ENCODE data around the gene TMEM18. TPM values are rescaled to one million over a fixed set of nuclear protein-coding genes. Genes with fewer than 3 reads are reported as not detected.

Gene TMEM18
- total RNA-seq (2021; ENCODE audit: unreplicated experiment): 33.5 TPM
- polyA plus RNA-seq (2012): 25.9 and 32.3 TPM in 2 replicates
- percentile 80 among the genes with signal in this experiment for Bru-seq, nascent RNA
- percentile 83 among the genes with signal in this experiment for BruChase-seq, experiment 1, labeled RNA remaining after a 6-hour chase
- BruChase-seq, experiment 2, labeled RNA remaining after a 2-hour chase: percentile 86 among the genes with signal in this experiment
- long read RNA-seq, transcript TMEM18-201 (5 exons, 2,762 nt): major isoform, 19 of 41 reads
- long read RNA-seq, partial matches to known transcripts: 2 of 41 reads
- long read RNA-seq, other reads (novel, unspliced or antisense): 17 of 41 reads

- TSS peak; percentile 92 for BruUV-seq (replicated peaks)
- DNase-seq (ENCODE audit: low read depth, low spot score): peak; percentile 99
- ChIA-PET CTCF (interaction anchor here (1.0 kb wide), 1 partner anchor 10 kb away, joined by 3 read pairs; no protein-coding TSS in a partner anchor), RAD21 (ENCODE audit: low non-redundant PET in 1 of 2, low total read pairs in 2 of 2, uncharacterized antibody in 2 of 2, unreplicated experiment in 2 of 2) (no interaction called here), POLR2A (interaction anchor here (0.8 to 1.0 kb wide), 2 partner anchors 14 to 63 kb away, joined by 4 to 5 read pairs; no protein-coding TSS in a partner anchor)
- peak; percentile 65 for ATAC-seq
- Histone ChIP-seq H3K4me3 (replicated peaks in 1 of 2; ENCODE audit: low read depth in 1 of 2, low read length in 2 of 2) (peak within 1 kb of the TSS; percentile 84 to 86), H3K9me3 (ENCODE audit: control insufficient read depth in 1 of 2, insufficient read depth in 1 of 2, low read depth in 1 of 2, low read length in 2 of 2) (no peaks in the 10 kb centered on the region), H4K20me1 (ENCODE audit: insufficient read depth) (no peaks in the 10 kb centered on the region), H3K9ac (ENCODE audit: low read length) (peak within 1 kb of the TSS; percentile 95), H2AFZ (ENCODE audit: low read depth, low read length, poor library complexity, severe bottlenecking) (no peak within 1 kb of the TSS), H3K27me3 (ENCODE audit: insufficient read depth, low read length) (no peaks in the 10 kb centered on the region), H3K36me3 (ENCODE audit: control insufficient read depth in 1 of 2, insufficient read depth in 2 of 2, low read length in 2 of 2) (peaks cover 12 to 18% of the 10 kb centered on the region in 2 experiments), H3K79me2 (ENCODE audit: insufficient read depth, low read length) (peaks cover 45% of the 10 kb centered on the region), H3K4me1 (ENCODE audit: control insufficient read depth in 1 of 2, insufficient read depth in 2 of 2, low read length in 2 of 2) (peaks cover 5 to 16% of the 10 kb centered on the region in 2 experiments; a peak in 3 of 4 replicates), H3K27ac (ENCODE audit: low read depth, low read length) (peak within 1 kb of the TSS; percentile 96), H3K9me2 (ENCODE audit: insufficient read depth) (no peaks in the 10 kb centered on the region), H3K4me2 (ENCODE audit: low read length) (peak within 1 kb of the TSS; percentile 92)
- intact Hi-C loops (cut with micrococcal nuclease): loop anchor here (2.0 kb wide), 2 partner anchors 63 to 413 kb away; partner anchors contain the start of genes ACP1 and SH3YL1
- no peak for TF ChIP-seq EZH2 (IDR thresholded peaks at IDR 0.05)
- peak; percentile 64; the same call in 1 of the 2 replicates for TF ChIP-seq CBX3 (IDR thresholded peaks at IDR 0.05; ENCODE audit: low read depth)
- TF ChIP-seq CEBPB (IDR thresholded peaks at IDR 0.05; ENCODE audit: low read depth): no peak
- TF ChIP-seq, protein P1, sequence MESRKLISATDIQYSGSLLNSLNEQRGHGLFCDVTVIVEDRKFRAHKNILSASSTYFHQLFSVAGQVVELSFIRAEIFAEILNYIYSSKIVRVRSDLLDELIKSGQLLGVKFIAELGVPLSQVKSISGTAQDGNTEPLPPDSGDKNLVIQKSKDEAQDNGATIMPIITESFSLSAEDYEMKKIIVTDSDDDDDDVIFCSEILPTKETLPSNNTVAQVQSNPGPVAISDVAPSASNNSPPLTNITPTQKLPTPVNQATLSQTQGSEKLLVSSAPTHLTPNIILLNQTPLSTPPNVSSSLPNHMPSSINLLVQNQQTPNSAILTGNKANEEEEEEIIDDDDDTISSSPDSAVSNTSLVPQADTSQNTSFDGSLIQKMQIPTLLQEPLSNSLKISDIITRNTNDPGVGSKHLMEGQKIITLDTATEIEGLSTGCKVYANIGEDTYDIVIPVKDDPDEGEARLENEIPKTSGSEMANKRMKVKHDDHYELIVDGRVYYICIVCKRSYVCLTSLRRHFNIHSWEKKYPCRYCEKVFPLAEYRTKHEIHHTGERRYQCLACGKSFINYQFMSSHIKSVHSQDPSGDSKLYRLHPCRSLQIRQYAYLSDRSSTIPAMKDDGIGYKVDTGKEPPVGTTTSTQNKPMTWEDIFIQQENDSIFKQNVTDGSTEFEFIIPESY (IDR thresholded peaks at IDR 0.05; ENCODE audit: extremely low read depth, insufficient replicate concordance, low read length): peak; percentile 100
- TF ChIP-seq TCF7L2 (IDR thresholded peaks at IDR 0.05; ENCODE audit: borderline replicate concordance, extremely low read depth, insufficient read depth, insufficient read length): no peak
- TF ChIP-seq ELF1 (IDR thresholded peaks at IDR 0.05; ENCODE audit: borderline replicate concordance, low read depth): no peak
- TF ChIP-seq, protein P2, sequence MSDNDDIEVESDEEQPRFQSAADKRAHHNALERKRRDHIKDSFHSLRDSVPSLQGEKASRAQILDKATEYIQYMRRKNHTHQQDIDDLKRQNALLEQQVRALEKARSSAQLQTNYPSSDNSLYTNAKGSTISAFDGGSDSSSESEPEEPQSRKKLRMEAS (IDR thresholded peaks at IDR 0.05): peak; percentile 78
- peak; percentile 95 for TF ChIP-seq SIN3A (IDR thresholded peaks at IDR 0.05; ENCODE audit: low read depth)
- TF ChIP-seq SP1 (IDR thresholded peaks at IDR 0.05; ENCODE audit: low read depth): peak; percentile 44
- TF ChIP-seq REST (IDR thresholded peaks at IDR 0.05; ENCODE audit: low read depth): no peak
- TF ChIP-seq JUND (IDR thresholded peaks at IDR 0.05): no peak
- peak; percentile 65 for TF ChIP-seq YY1 (IDR thresholded peaks at IDR 0.05; ENCODE audit: extremely low read depth, insufficient replicate concordance, low read depth, low read length)
- peak; percentile 95 for TF ChIP-seq POLR2A (IDR thresholded peaks at IDR 0.05; ENCODE audit: borderline replicate concordance, extremely low read depth, insufficient read depth, insufficient read length)
- TF ChIP-seq SRF (IDR thresholded peaks at IDR 0.05; ENCODE audit: low read depth): no peak; the same call in 1 of the 2 replicates
- TF ChIP-seq, protein P3, sequence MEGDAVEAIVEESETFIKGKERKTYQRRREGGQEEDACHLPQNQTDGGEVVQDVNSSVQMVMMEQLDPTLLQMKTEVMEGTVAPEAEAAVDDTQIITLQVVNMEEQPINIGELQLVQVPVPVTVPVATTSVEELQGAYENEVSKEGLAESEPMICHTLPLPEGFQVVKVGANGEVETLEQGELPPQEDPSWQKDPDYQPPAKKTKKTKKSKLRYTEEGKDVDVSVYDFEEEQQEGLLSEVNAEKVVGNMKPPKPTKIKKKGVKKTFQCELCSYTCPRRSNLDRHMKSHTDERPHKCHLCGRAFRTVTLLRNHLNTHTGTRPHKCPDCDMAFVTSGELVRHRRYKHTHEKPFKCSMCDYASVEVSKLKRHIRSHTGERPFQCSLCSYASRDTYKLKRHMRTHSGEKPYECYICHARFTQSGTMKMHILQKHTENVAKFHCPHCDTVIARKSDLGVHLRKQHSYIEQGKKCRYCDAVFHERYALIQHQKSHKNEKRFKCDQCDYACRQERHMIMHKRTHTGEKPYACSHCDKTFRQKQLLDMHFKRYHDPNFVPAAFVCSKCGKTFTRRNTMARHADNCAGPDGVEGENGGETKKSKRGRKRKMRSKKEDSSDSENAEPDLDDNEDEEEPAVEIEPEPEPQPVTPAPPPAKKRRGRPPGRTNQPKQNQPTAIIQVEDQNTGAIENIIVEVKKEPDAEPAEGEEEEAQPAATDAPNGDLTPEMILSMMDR (IDR thresholded peaks at IDR 0.05 in 2 of 3, conservative IDR thresholded peaks at IDR 0.05 in 1 of 3; ENCODE audit: borderline replicate concordance in 1 of 3, insufficient read depth in 1 of 3, low read depth in 2 of 3, low read length in 2 of 3): peak in 1 of 3 experiments; percentile 21; a peak in 2 of 6 replicates
- peak; percentile 99 for TF ChIP-seq POLR2AphosphoS5 (IDR thresholded peaks at IDR 0.05; ENCODE audit: low read depth, low read length)
Observed at GRCh38 chr2:677056-677958, at the start of gene TMEM18. Gene TMEM18, minus strand, starts transcription at chr2:677406. Its CDS starts 61 bp downstream, at chr2:677345.

Measured in HCT116 (cell line).